Neural cell (in vitro differentiated cells): ENCODE measurements around the gene MAPK8IP2.

ENCODE experiments used
- EP300 ChIP-seq: fragments of 450-650 bp; conservative IDR thresholded peaks from 2 replicates; pipeline ENCODE4 v1.6.1; 2014; ENCODE audit warnings: antibody characterized with exemption, mild to moderate bottlenecking, moderate library complexity; ENCODE audit not compliant: poor library complexity, severe bottlenecking
- EZH2 ChIP-seq: fragments of 200-600, 300-800 bp; shearing (Covaris generic), sonication (generic); IDR thresholded peaks from 2 replicates; pipeline ENCODE4 v1.6.1; 2014; ENCODE audit warnings: antibody characterized with exemption, low read length, borderline replicate concordance, mild to moderate bottlenecking; ENCODE audit not compliant: insufficient read depth, poor library complexity, severe bottlenecking
- POLR2AphosphoS5 ChIP-seq: IDR thresholded peaks from 2 replicates; pipeline ENCODE4 v1.6.1; 2012
- RAD21 ChIP-seq: fragments of 450-650 bp; conservative IDR thresholded peaks from 2 replicates; pipeline ENCODE4 v1.6.1; 2014; ENCODE audit warnings: antibody characterized with exemption, mild to moderate bottlenecking, moderate library complexity
- SMC3 ChIP-seq: fragments of 450-650 bp; conservative IDR thresholded peaks from 2 replicates; pipeline ENCODE4 v1.6.1; 2014; ENCODE audit warnings: antibody characterized with exemption, mild to moderate bottlenecking, moderate library complexity; ENCODE audit not compliant: poor library complexity
- TAF1 ChIP-seq: IDR thresholded peaks from 2 replicates; pipeline ENCODE4 v1.6.1; 2012; ENCODE audit warnings: low read depth
- TF ChIP-seq, protein P1 (sequence below): fragments of 450-650 bp; IDR thresholded peaks from 2 replicates; pipeline ENCODE4 v1.5.1; 2014; ENCODE audit warnings: antibody characterized with exemption, mild to moderate bottlenecking, moderate library complexity; ENCODE audit not compliant: poor library complexity, severe bottlenecking
- TF ChIP-seq, protein P2 (sequence below): IDR thresholded peaks from 2 replicates; pipeline ENCODE4 v1.6.1; 2012; ENCODE audit warnings: borderline replicate concordance

DNA sequence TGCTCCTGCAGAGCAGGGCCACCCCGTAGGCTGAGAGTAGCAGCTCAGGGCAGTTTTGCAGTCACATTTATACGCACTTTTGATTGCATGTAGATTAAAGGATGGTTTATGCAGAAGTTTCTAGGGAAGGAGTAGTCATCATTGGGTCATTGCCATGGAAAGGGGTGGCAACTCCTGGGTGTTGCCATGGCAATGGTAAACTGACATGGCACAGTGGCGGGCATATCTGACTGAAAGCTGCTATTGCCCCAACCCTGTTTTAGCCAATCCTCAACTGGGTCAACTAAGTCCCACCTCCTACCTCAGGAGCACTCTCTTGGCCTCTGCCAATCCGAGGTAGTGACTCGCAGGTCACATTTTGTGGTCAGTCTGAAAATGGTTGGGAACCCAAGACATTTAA lies 29.8 kb downstream of the MAPK8IP2 start:
- TF ChIP-seq POLR2AphosphoS5 (no peak), EZH2 (no peak), EP300 (no peak), SMC3 (no peak), RAD21 (no peak), TAF1 (no peak)
- TF ChIP-seq, protein P1, sequence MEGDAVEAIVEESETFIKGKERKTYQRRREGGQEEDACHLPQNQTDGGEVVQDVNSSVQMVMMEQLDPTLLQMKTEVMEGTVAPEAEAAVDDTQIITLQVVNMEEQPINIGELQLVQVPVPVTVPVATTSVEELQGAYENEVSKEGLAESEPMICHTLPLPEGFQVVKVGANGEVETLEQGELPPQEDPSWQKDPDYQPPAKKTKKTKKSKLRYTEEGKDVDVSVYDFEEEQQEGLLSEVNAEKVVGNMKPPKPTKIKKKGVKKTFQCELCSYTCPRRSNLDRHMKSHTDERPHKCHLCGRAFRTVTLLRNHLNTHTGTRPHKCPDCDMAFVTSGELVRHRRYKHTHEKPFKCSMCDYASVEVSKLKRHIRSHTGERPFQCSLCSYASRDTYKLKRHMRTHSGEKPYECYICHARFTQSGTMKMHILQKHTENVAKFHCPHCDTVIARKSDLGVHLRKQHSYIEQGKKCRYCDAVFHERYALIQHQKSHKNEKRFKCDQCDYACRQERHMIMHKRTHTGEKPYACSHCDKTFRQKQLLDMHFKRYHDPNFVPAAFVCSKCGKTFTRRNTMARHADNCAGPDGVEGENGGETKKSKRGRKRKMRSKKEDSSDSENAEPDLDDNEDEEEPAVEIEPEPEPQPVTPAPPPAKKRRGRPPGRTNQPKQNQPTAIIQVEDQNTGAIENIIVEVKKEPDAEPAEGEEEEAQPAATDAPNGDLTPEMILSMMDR = no peak
- TF ChIP-seq, protein P2, sequence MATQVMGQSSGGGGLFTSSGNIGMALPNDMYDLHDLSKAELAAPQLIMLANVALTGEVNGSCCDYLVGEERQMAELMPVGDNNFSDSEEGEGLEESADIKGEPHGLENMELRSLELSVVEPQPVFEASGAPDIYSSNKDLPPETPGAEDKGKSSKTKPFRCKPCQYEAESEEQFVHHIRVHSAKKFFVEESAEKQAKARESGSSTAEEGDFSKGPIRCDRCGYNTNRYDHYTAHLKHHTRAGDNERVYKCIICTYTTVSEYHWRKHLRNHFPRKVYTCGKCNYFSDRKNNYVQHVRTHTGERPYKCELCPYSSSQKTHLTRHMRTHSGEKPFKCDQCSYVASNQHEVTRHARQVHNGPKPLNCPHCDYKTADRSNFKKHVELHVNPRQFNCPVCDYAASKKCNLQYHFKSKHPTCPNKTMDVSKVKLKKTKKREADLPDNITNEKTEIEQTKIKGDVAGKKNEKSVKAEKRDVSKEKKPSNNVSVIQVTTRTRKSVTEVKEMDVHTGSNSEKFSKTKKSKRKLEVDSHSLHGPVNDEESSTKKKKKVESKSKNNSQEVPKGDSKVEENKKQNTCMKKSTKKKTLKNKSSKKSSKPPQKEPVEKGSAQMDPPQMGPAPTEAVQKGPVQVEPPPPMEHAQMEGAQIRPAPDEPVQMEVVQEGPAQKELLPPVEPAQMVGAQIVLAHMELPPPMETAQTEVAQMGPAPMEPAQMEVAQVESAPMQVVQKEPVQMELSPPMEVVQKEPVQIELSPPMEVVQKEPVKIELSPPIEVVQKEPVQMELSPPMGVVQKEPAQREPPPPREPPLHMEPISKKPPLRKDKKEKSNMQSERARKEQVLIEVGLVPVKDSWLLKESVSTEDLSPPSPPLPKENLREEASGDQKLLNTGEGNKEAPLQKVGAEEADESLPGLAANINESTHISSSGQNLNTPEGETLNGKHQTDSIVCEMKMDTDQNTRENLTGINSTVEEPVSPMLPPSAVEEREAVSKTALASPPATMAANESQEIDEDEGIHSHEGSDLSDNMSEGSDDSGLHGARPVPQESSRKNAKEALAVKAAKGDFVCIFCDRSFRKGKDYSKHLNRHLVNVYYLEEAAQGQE = no peak
